ENCODE results near the gene MUC6.

The MUC6 gene

DNA sequence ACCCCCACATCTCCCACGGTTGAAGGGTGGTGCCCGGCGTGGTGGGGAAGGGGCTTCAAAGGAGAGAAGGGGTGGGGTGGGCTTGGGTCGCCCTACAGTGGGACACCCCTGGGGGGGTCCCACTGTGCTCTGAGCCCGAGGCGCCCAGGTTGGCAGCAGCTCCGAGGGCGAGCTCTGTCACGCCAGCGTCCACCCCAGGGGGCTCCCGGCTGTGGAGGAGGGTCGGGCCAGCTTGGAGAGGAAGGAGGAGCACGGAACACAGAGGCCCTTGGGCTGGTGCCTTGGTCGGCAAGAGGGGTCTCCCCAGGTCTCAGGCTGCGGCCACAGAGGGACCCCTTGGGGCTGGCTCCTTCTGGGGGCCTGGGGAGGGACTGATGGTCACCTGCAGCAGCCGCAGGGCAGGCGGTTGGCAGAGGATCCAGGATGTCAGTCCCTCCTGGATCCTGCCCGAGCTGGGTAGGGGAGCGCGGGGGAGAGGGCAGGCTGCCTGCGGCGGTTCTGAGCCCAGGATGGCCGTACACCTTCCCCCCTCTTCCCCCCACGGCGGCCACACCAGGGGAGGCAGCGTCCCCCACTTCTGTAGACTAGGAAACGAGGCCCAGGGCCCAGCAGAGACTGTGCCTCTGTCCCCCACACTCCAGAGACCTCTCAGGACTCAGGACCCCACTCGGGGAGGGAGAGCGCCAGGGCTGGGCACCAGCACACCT is 788 bp downstream of the MUC6 start:
- DNase-seq: no peak

- no peak for DNase-seq
These were observed 1.8 kb downstream of the MUC6 start for GRCh38 chr11:1034456-1035295.

DNA sequence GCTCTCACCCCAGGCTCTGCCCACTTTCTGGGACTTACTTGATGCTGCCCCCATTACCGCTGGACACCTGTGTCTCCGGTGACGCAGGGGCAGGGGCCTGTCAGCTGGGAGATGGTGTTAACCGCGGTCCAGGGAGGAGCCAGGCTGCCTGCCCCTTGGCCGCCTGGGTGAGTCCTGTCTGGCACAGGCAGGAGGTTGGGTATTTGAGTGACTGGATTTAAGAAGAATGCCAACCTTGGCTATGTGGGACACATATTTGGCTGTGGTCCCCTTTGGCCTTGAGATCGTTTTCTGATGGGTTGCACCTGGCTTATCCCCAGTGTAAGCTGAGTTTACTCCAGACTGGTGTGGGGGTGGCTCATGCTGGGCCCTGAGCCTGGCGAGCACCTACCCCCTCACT is 2.5 kb downstream of the MUC6 start:
- no peak for DNase-seq

DNA sequence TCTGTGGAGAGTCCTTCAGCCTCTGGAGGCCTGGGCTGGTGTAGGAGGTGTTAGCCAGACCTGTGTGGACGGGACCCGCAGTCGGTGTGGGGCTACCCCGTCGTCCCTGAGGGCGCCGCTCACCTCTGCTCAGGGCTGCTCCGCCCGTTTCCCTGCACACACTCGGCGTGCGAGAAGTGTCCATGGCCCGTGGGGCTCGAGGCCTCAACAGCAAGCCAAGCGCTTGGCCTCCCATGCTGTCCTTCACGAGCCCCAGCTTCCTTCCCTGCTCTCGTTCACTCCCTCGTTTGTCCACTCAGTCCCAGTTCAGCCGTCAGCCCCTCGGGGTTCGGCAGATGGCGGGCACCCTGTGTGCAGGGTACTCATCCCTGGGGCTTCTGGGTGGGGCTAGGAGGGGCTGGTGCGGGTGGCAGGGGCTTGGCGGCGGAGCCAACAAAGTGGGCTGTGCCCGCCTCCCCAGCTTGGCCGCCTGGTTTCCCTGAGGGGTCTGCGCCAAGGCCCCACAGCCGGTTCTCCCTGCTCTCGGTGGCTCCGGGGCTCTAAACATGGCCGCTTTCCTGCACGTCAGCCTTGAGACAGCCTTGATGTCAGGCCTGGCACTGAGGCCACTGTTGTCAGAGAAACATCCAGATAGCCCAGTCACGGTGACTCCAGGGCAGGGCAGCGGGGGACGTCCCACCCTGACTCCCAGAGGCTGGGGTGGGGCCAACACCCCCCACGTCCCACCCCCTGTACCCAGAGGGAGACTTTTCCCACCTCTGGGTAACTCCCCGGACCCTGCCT is 3.3 kb downstream of the MUC6 start:
- no peak for DNase-seq

GRCh38 chr11:1032310-1032891 is 4.1 kb downstream of the MUC6 start:
- no peak for DNase-seq

DNA sequence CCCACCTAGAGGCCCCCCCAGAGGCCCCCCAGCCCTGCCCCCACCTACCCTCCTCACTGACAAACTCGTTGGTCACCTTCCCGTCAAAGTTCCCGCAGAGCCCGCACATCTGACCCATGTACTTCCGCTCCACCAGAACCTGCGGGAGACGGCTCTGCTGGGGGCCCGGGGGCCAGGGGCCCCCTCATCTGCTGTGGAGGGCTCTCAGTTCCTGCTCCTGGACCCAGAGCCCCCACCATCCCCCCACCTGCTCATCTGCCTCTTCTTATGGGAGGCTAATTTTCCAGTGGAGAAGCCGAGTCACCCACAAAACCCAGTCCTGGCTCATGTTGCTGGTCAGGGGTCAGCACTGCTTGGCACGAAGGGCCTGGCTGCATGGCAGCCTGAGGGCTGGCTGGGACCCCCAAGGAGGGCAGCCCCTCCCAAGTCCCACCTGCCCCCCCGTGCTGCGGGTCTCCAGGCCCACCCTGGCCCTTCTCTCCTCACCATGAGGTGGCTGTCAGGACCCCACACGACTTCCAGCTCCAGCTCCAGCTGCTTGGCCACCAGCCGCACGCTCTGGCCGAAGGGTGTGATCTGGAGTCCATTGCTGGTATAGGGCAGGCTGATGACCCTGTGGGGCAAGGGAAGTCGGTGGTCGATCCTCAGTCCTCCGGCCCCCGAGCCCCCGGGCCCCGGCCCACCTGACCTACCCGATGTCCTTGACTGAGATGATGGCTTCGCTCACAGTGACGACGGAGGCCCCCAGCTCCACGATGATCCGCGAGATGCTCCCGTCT is 5.2 kb downstream of the MUC6 start:
- no peak for DNase-seq

GRCh38 chr11:1030556-1030955 is 6.0 kb downstream of the MUC6 start:
- DNase-seq: no peak

GRCh38 chr11:1030086-1030485 is 6.4 kb downstream of the MUC6 start:
- DNase-seq: no peak

GRCh38 chr11:1029654-1030053 is 6.9 kb downstream of the MUC6 start:
- DNase-seq: no peak

DNA sequence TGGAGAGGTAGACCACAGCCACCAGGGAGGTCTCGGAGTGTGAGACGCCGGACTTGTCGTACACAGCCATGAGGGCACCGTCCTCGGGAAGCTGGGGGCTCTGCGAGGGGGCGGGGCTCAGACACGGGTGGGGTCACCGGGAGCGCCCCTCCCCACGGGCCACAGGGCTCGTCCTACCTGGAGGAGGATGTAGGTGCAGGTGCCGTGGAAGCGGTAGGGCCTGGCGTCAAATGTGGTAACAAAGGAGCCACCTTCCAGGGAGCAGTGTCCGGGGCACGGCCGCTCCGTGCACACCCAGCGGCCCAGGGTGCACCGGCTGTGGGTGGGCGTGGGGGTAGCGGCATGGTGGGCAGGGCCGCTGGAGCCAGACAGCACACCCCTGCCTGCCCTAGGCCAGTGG is 7.5 kb downstream of the MUC6 start:
- no peak for DNase-seq

DNA sequence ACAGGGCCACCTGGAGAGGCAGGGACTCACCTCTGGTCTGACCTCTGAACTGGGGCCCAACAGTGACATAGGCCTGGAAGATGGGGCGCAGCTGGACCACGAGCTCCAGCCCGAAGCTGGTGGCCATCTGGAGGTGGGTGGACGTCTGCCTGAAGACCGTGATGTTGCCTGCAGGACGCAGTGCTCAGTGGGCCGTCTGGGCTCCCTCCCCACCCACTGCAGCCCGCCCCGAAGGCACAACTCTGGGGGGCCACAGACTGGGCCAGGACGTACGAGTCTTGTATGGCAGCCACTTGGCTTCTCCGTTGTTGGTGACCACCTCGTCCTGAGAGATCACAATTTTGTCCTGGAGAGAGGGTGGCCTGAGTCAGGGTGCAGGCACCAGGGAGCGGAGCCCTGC is 7.9 kb downstream of the MUC6 start:
- no peak for DNase-seq

DNA sequence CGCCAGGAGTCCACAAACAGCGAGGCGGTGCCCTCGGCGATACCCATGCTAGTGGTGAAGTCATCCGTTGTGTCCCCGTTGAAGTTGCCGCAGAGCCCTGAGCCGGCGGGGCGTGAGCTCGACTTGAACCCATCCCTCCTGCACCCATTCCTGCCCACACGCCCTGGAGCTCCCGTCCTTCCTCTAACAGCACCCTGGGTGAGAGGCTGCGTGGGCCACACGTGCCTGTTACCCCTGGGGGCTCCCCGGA is 8.3 kb downstream of the MUC6 start:
- DNase-seq: no peak

DNA sequence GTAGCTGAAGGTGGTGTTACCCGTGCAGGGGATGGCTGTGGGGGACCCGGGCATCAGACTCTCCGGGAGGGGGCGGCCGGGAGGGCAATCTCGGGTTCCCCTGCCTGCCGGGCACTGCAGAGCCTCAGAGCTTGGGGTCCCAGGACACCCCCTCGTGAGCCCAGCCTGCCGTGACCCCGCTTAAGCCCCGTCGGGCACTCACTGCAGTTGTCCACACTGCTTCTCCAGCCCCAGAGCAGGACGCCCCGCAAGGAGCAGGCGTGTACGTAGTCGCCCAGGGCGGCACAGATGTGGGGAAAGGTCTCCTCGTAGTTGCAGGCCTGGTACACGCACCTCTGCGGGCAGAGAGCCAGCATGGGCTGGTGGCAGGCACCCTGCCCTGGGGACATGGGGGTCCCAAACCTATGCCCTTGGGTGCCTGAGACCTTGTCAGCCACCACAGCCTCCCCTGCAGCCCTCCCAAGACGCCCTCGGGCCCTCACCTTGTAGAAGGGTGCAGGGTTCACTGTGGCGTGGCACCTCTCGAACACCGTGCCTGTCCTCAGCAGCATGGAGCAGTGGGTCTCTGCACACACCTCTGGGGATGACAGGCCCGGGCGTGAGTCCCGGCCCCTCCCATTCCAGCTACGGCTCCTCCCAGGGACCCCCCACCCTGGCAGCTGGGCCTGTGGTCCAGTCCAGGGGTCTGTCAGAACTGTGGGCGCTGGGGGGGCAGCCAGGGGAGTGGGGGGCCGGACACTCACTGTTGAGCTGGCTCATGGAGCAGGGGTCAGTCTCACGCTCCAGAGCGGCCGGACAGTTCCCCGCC is 8.8 kb downstream of the MUC6 start:
- DNase-seq: no peak

- DNase-seq: no peak
These were observed 9.7 kb downstream of the MUC6 start for GRCh38 chr11:1026641-1027482.

DNA sequence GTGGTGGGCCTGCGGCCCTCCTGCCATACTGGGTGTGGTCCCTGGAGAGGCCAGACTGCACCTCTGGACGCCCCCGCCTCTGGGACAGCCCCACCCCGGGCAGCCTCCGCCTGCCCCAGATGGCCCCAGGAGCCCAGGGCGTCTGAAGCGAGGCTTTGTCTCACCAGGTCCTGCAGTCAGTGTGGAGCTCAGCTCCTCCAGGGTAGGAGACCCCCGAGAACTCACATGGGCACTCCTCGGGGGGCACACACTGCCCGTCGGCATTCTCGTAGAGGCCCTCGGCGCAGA is 10.4 kb downstream of the MUC6 start:
- no peak for DNase-seq

- DNase-seq: no peak
These were observed 10.9 kb downstream of the MUC6 start for GRCh38 chr11:1025410-1026162.

DNA sequence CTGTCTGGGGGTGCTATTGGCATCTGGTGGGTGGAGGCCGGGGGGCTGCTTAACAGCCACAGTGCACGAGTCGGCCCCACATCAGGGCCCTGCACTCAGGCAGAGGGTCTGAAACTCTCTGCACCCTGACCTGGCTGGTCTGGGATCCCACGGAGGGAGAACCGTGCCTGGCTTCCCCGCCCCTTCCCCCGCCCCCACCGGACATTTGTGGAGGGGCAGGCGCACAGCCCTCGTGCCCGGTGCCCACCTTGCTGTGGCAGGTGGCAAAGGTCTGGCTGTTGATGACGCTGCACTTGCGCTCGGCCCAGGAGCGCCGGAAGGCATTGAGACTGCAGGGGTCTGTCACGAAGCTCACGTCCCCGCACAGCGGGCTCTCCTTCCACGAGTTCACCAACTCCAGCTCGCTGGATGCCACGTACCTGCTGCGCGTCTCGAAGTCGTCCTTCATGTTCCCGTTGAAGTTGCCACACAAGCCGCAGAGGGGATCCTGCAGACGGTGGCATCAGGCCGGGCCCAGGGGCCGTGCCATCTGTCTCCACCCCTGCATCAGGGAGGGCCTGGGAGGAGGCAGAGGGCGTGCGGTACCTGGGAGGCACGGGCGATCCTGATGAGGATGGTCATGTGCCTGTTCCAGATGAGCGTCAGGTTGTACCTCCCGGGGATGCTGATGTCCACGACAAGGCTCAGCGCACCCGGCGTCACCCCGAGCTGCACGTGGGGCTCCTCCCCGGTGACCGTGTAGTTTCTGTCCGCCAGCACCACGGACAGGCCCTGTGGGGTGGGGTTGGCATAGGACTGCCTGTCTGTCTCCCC is 11.7 kb downstream of the MUC6 start:
- no peak for DNase-seq

- DNase-seq: no peak
These were observed 12.5 kb downstream of the MUC6 start for GRCh38 chr11:1023811-1024596.
